ENCODE measurements around the gene GPR31. TPM values are rescaled to one million over a fixed set of nuclear protein-coding genes. Genes with fewer than 3 reads are reported as not detected.

Gene GPR31
- total RNA-seq, 4 donors from 2014 or later = not detected

- Histone ChIP-seq H3K4me3 (no peak overlapping the region), H3K4me1 (no peaks in the 10 kb centered on the region), H3K36me3 (no peaks in the 10 kb centered on the region), H3K9me3 (no peaks in the 10 kb centered on the region), H3K27ac (no peak overlapping the region), H3K27me3 (no peaks in the 10 kb centered on the region)
- in situ Hi-C loops (cut with MboI; ENCODE audit: low sequenced_read_pairs in 4 of 4) (loop anchor here in 2 of 4 donors (25.0 kb wide), 1 partner anchor 344 kb away; no protein-coding TSS in a partner anchor), intact Hi-C loops (cut with DNase I; ENCODE audit: low total_unique reads) (no loop called here)
- TF ChIP-seq POLR2A (IDR thresholded peaks at IDR 0.05) (no peak), CTCF (IDR thresholded peaks at IDR 0.05 in 4 of 5, conservative IDR thresholded peaks at IDR 0.05 in 1 of 5) (no peak)
- ATAC-seq (no peak), DNase-seq (no peak)
Measured at GRCh38 chr6:167130712-167131684, 26.8 kb downstream of the GPR31 start.

- Histone ChIP-seq H3K4me1 (no peaks in the 10 kb centered on the region), H3K27me3 (no peaks in the 10 kb centered on the region), H3K9me3 (no peaks in the 10 kb centered on the region), H3K27ac (no peak overlapping the region), H3K36me3 (no peaks in the 10 kb centered on the region), H3K4me3 (no peak overlapping the region)
- intact Hi-C loops (cut with DNase I; ENCODE audit: low total_unique reads) = no loop called here
- ATAC-seq (no peak), DNase-seq (no peak)
- in situ Hi-C loops (cut with MboI; ENCODE audit: low sequenced_read_pairs in 4 of 4) = loop anchor here in 2 of 4 donors (25.0 kb wide), 1 partner anchor 343 kb away; no protein-coding TSS in a partner anchor
- TF ChIP-seq POLR2A (IDR thresholded peaks at IDR 0.05) (no peak), CTCF (IDR thresholded peaks at IDR 0.05 in 4 of 5, conservative IDR thresholded peaks at IDR 0.05 in 1 of 5) (no peak)
Measured at GRCh38 chr6:167130008-167130677, 27.6 kb downstream of the GPR31 start.

- H3K9me3 ChIP-seq = no peaks in the 10 kb centered on the region
- intact Hi-C loops (cut with DNase I; ENCODE audit: low total_unique reads) (no loop called here), in situ Hi-C loops (cut with MboI; ENCODE audit: low sequenced_read_pairs in 4 of 4) (loop anchor here in 2 of 4 donors (25.0 kb wide), 1 partner anchor 342 kb away; no protein-coding TSS in a partner anchor)
- no peaks in the 10 kb centered on the region for H3K27me3 ChIP-seq
- H3K36me3 ChIP-seq = no peaks in the 10 kb centered on the region
- TF ChIP-seq CTCF (IDR thresholded peaks at IDR 0.05 in 4 of 5, conservative IDR thresholded peaks at IDR 0.05 in 1 of 5) = no peak
- no peak for TF ChIP-seq POLR2A (IDR thresholded peaks at IDR 0.05)
- ATAC-seq = no peak
- no peaks in the 10 kb centered on the region for H3K4me1 ChIP-seq
- no peak overlapping the region for H3K27ac ChIP-seq
- no peak overlapping the region for H3K4me3 ChIP-seq
- no peak for DNase-seq
Measured at GRCh38 chr6:167129562-167129961, 28.2 kb downstream of the GPR31 start.

- in situ Hi-C loops (cut with MboI; ENCODE audit: low sequenced_read_pairs in 4 of 4) = loop anchor here in 2 of 4 donors (25.0 kb wide), 1 partner anchor 342 kb away; no protein-coding TSS in a partner anchor
- no peak for ATAC-seq
- intact Hi-C loops (cut with DNase I; ENCODE audit: low total_unique reads) = no loop called here
Measured at GRCh38 chr6:167129159-167129558, 28.6 kb downstream of the GPR31 start.

More at GRCh38 chr6:167129159-167129558, 28.6 kb downstream of the GPR31 start:
- no peaks in the 10 kb centered on the region for H3K36me3 ChIP-seq
- no peak for DNase-seq
- no peaks in the 10 kb centered on the region for H3K27me3 ChIP-seq
- no peaks in the 10 kb centered on the region for H3K9me3 ChIP-seq
- H3K27ac ChIP-seq = no peak overlapping the region
- H3K4me1 ChIP-seq = no peaks in the 10 kb centered on the region
- TF ChIP-seq POLR2A (IDR thresholded peaks at IDR 0.05) = no peak
- no peak for TF ChIP-seq CTCF (IDR thresholded peaks at IDR 0.05 in 4 of 5, conservative IDR thresholded peaks at IDR 0.05 in 1 of 5)
- H3K4me3 ChIP-seq = no peak overlapping the region
